Mesenteric fat pad (tissue), 1 donor: Measurements from ENCODE around the gene SEL1L. TPM values are rescaled to one million over a fixed set of nuclear protein-coding genes. Genes with fewer than 3 reads are reported as not detected.

Source experiments
- total RNA-seq: library from RNA; stranded (reverse); fragmentation: NEBNext Ultra II Directional; extraction: Animal tissue kit (Norgen Biotek cat#: 25700); gene quantifications from one replicate; pipeline ENCODE4 v1.2.1, GENCODE V29; 2021
- donor health status: DM: yes; HTN: yes; CAD: no.

The SEL1L gene
- total RNA-seq, 1 donor from 2014 or later, result 114 TPM

Other genes starting within 250 kb of the SEL1L start
- gene STON2, start 133.5 kb downstream of the SEL1L start, total RNA-seq, result 20.8 TPM